Erythroblast (primary cell): Measurements from ENCODE around the gene ENOX2.

ENCODE experiments used
- GATA1 ChIP-seq: IDR thresholded peaks from 2 replicates; pipeline ENCODE4 v1.6.1; 2011; ENCODE audit warnings: low read depth, mild to moderate bottlenecking, control low read depth, low read length, moderate library complexity
- POLR2A ChIP-seq: IDR thresholded peaks from 2 replicates; pipeline ENCODE4 v1.6.1; 2011; ENCODE audit warnings: mild to moderate bottlenecking, low read length

DNA sequence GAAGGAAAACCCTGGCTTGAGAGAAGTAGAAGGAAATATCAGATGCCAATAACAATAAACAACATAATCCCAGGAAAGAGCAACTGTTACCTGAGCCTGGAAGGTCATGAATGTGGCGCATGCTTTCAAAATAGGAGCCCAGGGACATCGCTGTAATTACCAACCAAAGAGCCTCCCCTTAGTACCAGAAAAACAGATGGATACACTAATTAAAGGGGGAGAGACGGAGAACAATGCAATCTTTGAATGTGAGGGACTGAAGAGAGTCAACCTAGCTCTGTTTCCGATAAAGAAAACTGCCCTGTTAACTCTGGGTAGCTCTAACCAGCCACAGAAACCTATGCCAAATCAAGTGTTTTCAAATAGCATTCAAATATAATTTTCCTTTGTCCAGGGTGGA lies 161.4 kb downstream of the ENOX2 start:
- TF ChIP-seq POLR2A (no peak), GATA1 (no peak)
